PC-3 (cell line): ENCODE measurements around the gene UBQLNL. TPM values are rescaled to one million over a fixed set of nuclear protein-coding genes. Genes with fewer than 3 reads are reported as not detected.

Source experiments
- ATAC-seq: fragments of 200-7000 bp; cut with Tn5 transposase; 2 replicates; pipeline ENCODE4 v1.9.1; 2020; ENCODE audit warnings: mild to moderate bottlenecking, moderate library complexity
- BruUV-seq: library from RNA; stranded (reverse); fragments of 400-500 nt; replicated peaks from 2 replicates; lab custom pipeline; 2021; lab: Mats Ljungman, UMichigan
- CTCF ChIA-PET: fragments of 300-600 bp; sonication (Branson Sonifier 250); formaldehyde crosslinking; loops from one replicate; lab custom pipeline; 2022; ENCODE audit warnings: antibody characterized with exemption; lab: Charles Lee
- POLR2A ChIA-PET: fragments of 300-600 bp; sonication (Branson Sonifier 250); formaldehyde crosslinking; loops from one replicate; lab custom pipeline; 2022; ENCODE audit warnings: antibody characterized with exemption; ENCODE audit not compliant: unreplicated experiment; lab: Charles Lee
- DNase-seq: peaks from one replicate; pipeline ENCODE4 v3.0.0-alpha.2; 2015
- H2AFZ ChIP-seq: fragments of 300-600 bp; sonication (generic); 2 replicates; pipeline ENCODE4 v1.6.0; 2016; ENCODE audit warnings: antibody characterized with exemption, low read length
- H3F3A ChIP-seq: fragments of 300-600 bp; sonication (generic); one replicate; pipeline ENCODE4 v1.6.0; 2017; ENCODE audit warnings: antibody characterized with exemption, low read length, control low read depth, mild to moderate bottlenecking; ENCODE audit not compliant: unreplicated experiment
- H3K27ac ChIP-seq: fragments of 300-600 bp; sonication (generic); 2 replicates; pipeline ENCODE4 v1.5.1; 2016; ENCODE audit warnings: mild to moderate bottlenecking, low read length
- H3K27me3 ChIP-seq: fragments of 300-600 bp; sonication (generic); 2 replicates; pipeline ENCODE4 v1.6.1; 2016; ENCODE audit warnings: low read length, mixed read lengths
- H3K36me3 ChIP-seq: fragments of 300-600 bp; sonication (generic); 2 replicates; pipeline ENCODE4 v1.6.1; 2016; ENCODE audit warnings: low read depth, mixed run types, low read length, mixed read lengths
- H3K4me1 ChIP-seq: fragments of 300-600 bp; sonication (generic); 2 replicates; pipeline ENCODE4 v1.5.1; 2016; ENCODE audit warnings: low read length; ENCODE audit not compliant: insufficient read depth
- H3K4me2 ChIP-seq: fragments of 300-600 bp; sonication (generic); 2 replicates; pipeline ENCODE4 v1.6.0; 2016; ENCODE audit warnings: low read length
- H3K4me3 ChIP-seq: fragments of 300-600 bp; sonication (generic); 2 replicates; pipeline ENCODE4 v1.5.1; 2016; ENCODE audit warnings: mild to moderate bottlenecking, low read length, mixed read lengths
- H3K79me2 ChIP-seq: fragments of 300-600 bp; sonication (generic); 2 replicates; pipeline ENCODE4 v1.6.1; 2017; ENCODE audit warnings: low read length, mixed read lengths
- H3K9ac ChIP-seq: fragments of 300-600 bp; sonication (generic); 2 replicates; pipeline ENCODE4 v1.6.0; 2016; ENCODE audit warnings: mild to moderate bottlenecking, low read length
- H3K9me2 ChIP-seq: fragments of 300-600 bp; sonication (generic); replicated peaks from 2 replicates; pipeline ENCODE4 v1.6.1; 2016; ENCODE audit warnings: mixed run types, low read length, mixed read lengths
- H3K9me3 ChIP-seq: fragments of 300-600 bp; sonication (generic); 2 replicates; pipeline ENCODE4 v1.6.1; 2016; ENCODE audit warnings: low read length, mixed read lengths
- H4K20me1 ChIP-seq: fragments of 300-600 bp; sonication (generic); 2 replicates; pipeline ENCODE4 v1.6.1; 2016; ENCODE audit warnings: low read length, mixed read lengths
- EZH2 ChIP-seq: fragments of 300-600 bp; sonication (generic); IDR thresholded peaks from one replicate; pipeline ENCODE4 v1.6.1; 2017; ENCODE audit warnings: antibody characterized with exemption, mild to moderate bottlenecking, low read length; ENCODE audit not compliant: unreplicated experiment
- EZH2phosphoT487 ChIP-seq: fragments of 300-600 bp; sonication (generic); IDR thresholded peaks from 2 replicates; pipeline ENCODE4 v1.6.1; 2018; ENCODE audit warnings: mild to moderate bottlenecking, antibody characterized with exemption, low read length, borderline replicate concordance
- intact Hi-C: fragments of 100-400 bp; cut with micrococcal nuclease; formaldehyde crosslinking; loops from 2 replicates; pipeline ENCODE4 v1.9.0; 2023
- total RNA-seq: library from RNA; depleted of rRNA; stranded (reverse); fragments of >200 nt; gene quantifications from 2 replicates; pipeline ENCODE4 v1.2.3, GENCODE V29; 2014
- TF ChIP-seq, protein P1 (sequence below): fragments of 300-600 bp; sonication (generic); conservative IDR thresholded peaks from 2 replicates; pipeline ENCODE4 v1.5.1; 2017; ENCODE audit warnings: antibody characterized with exemption, low read depth, mild to moderate bottlenecking, low read length

UBQLNL gene
- total RNA-seq, 1 experiment from 2014 or later, result not detected

DNA sequence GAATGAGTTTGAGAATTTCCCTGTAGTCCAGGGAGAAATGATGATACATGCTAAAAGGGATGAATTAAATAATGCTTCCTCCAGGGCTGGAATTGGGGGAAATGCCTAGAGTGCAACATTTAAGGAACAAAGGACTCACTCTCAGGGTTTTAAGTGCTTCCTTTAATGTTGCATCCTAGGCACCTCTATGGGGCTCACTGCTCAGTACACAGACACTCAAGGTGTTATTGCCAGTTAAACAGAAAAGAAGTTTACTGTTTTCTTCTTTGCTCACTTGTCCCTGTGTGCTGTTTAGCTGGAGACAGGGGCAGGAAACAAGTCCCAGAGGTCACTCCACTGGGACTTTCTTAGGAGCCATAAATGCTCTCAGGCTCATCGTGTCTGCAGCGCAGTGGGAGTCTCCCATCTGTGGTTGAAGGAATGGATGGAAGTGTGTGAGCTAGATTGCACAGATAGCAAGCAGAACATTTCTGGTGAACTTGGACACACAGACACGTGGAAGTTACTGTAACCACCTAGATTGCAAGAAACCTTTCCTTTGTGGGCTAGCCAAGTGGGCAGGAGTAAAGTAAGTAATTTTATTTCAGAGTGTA lies 40.2 kb upstream of the UBQLNL start:
- TF ChIP-seq EZH2 (no peak), EZH2phosphoT487 (no peak)
- TF ChIP-seq, protein P1, sequence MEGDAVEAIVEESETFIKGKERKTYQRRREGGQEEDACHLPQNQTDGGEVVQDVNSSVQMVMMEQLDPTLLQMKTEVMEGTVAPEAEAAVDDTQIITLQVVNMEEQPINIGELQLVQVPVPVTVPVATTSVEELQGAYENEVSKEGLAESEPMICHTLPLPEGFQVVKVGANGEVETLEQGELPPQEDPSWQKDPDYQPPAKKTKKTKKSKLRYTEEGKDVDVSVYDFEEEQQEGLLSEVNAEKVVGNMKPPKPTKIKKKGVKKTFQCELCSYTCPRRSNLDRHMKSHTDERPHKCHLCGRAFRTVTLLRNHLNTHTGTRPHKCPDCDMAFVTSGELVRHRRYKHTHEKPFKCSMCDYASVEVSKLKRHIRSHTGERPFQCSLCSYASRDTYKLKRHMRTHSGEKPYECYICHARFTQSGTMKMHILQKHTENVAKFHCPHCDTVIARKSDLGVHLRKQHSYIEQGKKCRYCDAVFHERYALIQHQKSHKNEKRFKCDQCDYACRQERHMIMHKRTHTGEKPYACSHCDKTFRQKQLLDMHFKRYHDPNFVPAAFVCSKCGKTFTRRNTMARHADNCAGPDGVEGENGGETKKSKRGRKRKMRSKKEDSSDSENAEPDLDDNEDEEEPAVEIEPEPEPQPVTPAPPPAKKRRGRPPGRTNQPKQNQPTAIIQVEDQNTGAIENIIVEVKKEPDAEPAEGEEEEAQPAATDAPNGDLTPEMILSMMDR, result no peak
- no peaks in the 10 kb centered on the region for H3K79me2 ChIP-seq
- BruUV-seq, result no TSS peak
- H3F3A ChIP-seq, result no peaks in the 10 kb centered on the region
- no peak overlapping the region for H2AFZ ChIP-seq
- H3K4me3 ChIP-seq, result no peak overlapping the region
- no peaks in the 10 kb centered on the region for H4K20me1 ChIP-seq
- no peaks in the 10 kb centered on the region for H3K4me1 ChIP-seq
- H3K27me3 ChIP-seq, result 0 out of 2 replicates have a peak, but pooled peaks cover 7% of the 10 kb centered on the region
- ChIA-PET POLR2A (no interaction called here), CTCF (no interaction called here)
- no peaks in the 10 kb centered on the region for H3K9me3 ChIP-seq
- no peaks in the 10 kb centered on the region for H3K9me2 ChIP-seq
- no peak overlapping the region for H3K9ac ChIP-seq
- intact Hi-C loops, result no loop called here
- ATAC-seq, result no peak
- H3K4me2 ChIP-seq, result no peak overlapping the region
- no peak overlapping the region for H3K27ac ChIP-seq
- no peak for DNase-seq
- no peaks in the 10 kb centered on the region for H3K36me3 ChIP-seq

DNA sequence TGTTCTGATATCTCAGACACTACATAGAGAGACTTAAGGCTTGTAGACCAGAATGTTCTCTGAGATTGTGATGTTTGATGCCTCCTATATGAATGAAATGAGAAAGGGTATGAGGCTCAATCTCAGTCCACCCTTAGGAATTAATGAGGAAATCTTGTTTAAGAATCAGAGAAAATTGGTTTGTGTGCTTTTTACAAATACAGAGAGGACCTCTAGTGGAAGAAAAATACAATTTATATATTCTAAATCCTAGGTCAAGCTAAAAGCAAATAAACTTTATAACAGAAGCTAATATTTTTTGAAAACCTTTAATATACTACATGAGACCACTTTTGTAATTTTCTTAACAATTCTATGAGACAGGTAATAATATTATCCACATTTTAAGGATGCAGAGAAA lies 36.8 kb upstream of the UBQLNL start:
- CTCF ChIA-PET, result interaction anchor here (0.5 to 0.7 kb wide), 4 partner anchors 77 to 1125 kb away, joined by 3 to 4 read pairs (median 3); no protein-coding TSS in a partner anchor
- no TSS peak for BruUV-seq

More for the DNA sequence above, 36.8 kb upstream of the UBQLNL start:
- POLR2A ChIA-PET, result no interaction called here
- ATAC-seq, result no peak
- 0 out of 2 replicates have a peak, but pooled peaks cover 7% of the 10 kb centered on the region for H3K27me3 ChIP-seq
- H3K9me2 ChIP-seq, result no peaks in the 10 kb centered on the region
- no peak overlapping the region for H3K9ac ChIP-seq
- H3F3A ChIP-seq, result no peaks in the 10 kb centered on the region
- no peak overlapping the region for H3K4me2 ChIP-seq
- intact Hi-C loops, result loop anchor here (2.0 kb wide), 1 partner anchor 77 kb away; no protein-coding TSS in a partner anchor
- peak; percentile 7 for DNase-seq
- H3K9me3 ChIP-seq, result no peaks in the 10 kb centered on the region
- H3K36me3 ChIP-seq, result no peaks in the 10 kb centered on the region
- no peaks in the 10 kb centered on the region for H3K79me2 ChIP-seq
- H3K4me3 ChIP-seq, result no peak overlapping the region
- TF ChIP-seq, protein P1, result peak; percentile 52
- TF ChIP-seq EZH2phosphoT487, result no peak
- H3K27ac ChIP-seq, result no peak overlapping the region
- H4K20me1 ChIP-seq, result no peaks in the 10 kb centered on the region
- peaks cover 12% of the 10 kb centered on the region for H3K4me1 ChIP-seq
- no peak overlapping the region for H2AFZ ChIP-seq
